Transverse colon (tissue), 4 donors: Measurements from ENCODE around the gene TSR3.

Experiments
- CTCF ChIP-seq, 5 experiments: fragments of 200-600 bp in 3 of 5; fragments of 450-650 bp in 2 of 5; sonication (generic) in 3 of 5; IDR thresholded peaks; 1 replicate in 2 of 5; 2 replicates in 3 of 5; pipeline ENCODE4 v1.5.1; 2016 to 2017; ENCODE audit warnings: antibody characterized with exemption in 5 of 5, inconsistent platforms in 3 of 5, mild to moderate bottlenecking in 2 of 5, moderate library complexity in 1 of 5
- POLR2AphosphoS5 ChIP-seq, 3 donors: sonication (generic); formaldehyde crosslinking; IDR thresholded peaks; one replicate each; pipeline ENCODE4 v1.6.1; 2016; ENCODE audit warnings: antibody characterized with exemption in 3 of 3

- TF ChIP-seq CTCF (IDR thresholded peaks at IDR 0.05) (no peak), POLR2AphosphoS5 (IDR thresholded peaks at IDR 0.05) (no peak)
Observed at GRCh38 chr16:1314399-1315068, 37.1 kb downstream of the TSR3 start.
